IMR-90 (cell line): Measurements from ENCODE around the gene C7orf33. TPM values are rescaled to one million over a fixed set of nuclear protein-coding genes. Genes with fewer than 3 reads are reported as not detected.

ENCODE experiments used
- ATAC-seq: fragments of 200-7000 bp; cut with Tn5 transposase; 2 replicates; pipeline ENCODE4 v1.9.1; 2020; ENCODE audit warnings: low read depth, mild to moderate bottlenecking, moderate library complexity
- BruUV-seq: library from RNA; stranded (reverse); fragments of 400-500 nt; replicated peaks from 2 replicates; lab custom pipeline; 2021; lab: Mats Ljungman, UMichigan
- CTCF ChIA-PET: fragments of 300-600 bp; formaldehyde crosslinking; extraction: SDS; loops from one replicate; lab custom pipeline; 2021; ENCODE audit warnings: antibody characterized with exemption; lab: Yijun Ruan, JAX
- POLR2A ChIA-PET: fragments of 300-600 bp; sonication (Branson Sonifier 250); formaldehyde crosslinking; loops from one replicate; lab custom pipeline; 2022; ENCODE audit warnings: antibody characterized with exemption; ENCODE audit not compliant: unreplicated experiment; lab: Charles Lee
- DNase-seq: peaks from one replicate; pipeline ENCODE4 v3.0.0; 2013
- H2AFZ ChIP-seq: replicated peaks from 2 replicates; pipeline ENCODE3; 2013; ENCODE audit warnings: low read length, mild to moderate bottlenecking; ENCODE audit not compliant: poor library complexity
- H2AK5ac ChIP-seq: 2 replicates; pipeline ENCODE4 v1.6.1; 2013; ENCODE audit warnings: low read depth, low read length, inconsistent platforms
- H2AK9ac ChIP-seq: replicated peaks from 2 replicates; pipeline ENCODE3; 2013; ENCODE audit warnings: mild to moderate bottlenecking, low read depth, low read length, moderate library complexity; ENCODE audit not compliant: poor library complexity
- H2BK120ac ChIP-seq: 2 replicates; pipeline ENCODE4 v1.6.1; 2013; ENCODE audit warnings: low read depth, low read length, inconsistent platforms
- H2BK15ac ChIP-seq: 3 replicates; pipeline ENCODE4 v1.6.1; 2013; ENCODE audit warnings: low read depth, low read length, inconsistent platforms
- H2BK20ac ChIP-seq: 2 replicates; pipeline ENCODE4 v1.6.1; 2013; ENCODE audit warnings: low read depth, mild to moderate bottlenecking, inconsistent platforms, low read length, moderate library complexity
- H2BK5ac ChIP-seq: 2 replicates; pipeline ENCODE4 v1.6.1; 2013; ENCODE audit warnings: mild to moderate bottlenecking, low read depth, low read length, inconsistent platforms; ENCODE audit not compliant: poor library complexity, severe bottlenecking
- H3K14ac ChIP-seq: replicated peaks from 2 replicates; pipeline ENCODE4 v1.6.1; 2013; ENCODE audit warnings: low read depth, low read length, inconsistent platforms
- H3K18ac ChIP-seq: 2 replicates; pipeline ENCODE4 v1.6.1; 2013; ENCODE audit warnings: low read depth, low read length, control low read depth
- H3K23ac ChIP-seq: 2 replicates; pipeline ENCODE4 v1.6.1; 2013; ENCODE audit warnings: low read depth, low read length, inconsistent platforms
- H3K27ac ChIP-seq: 2 replicates; pipeline ENCODE4 v1.5.1; 2013; ENCODE audit warnings: mild to moderate bottlenecking, control low read depth, low read length; ENCODE audit not compliant: insufficient read depth
- H3K27me3 ChIP-seq: 2 replicates; pipeline ENCODE4 v1.6.1; 2013; ENCODE audit warnings: low read length; ENCODE audit not compliant: control insufficient read depth, insufficient read depth
- H3K36me3 ChIP-seq: 2 replicates; pipeline ENCODE4 v1.6.1; 2013; ENCODE audit warnings: low read length, mixed read lengths; ENCODE audit not compliant: control insufficient read depth, insufficient read depth
- H3K4ac ChIP-seq: 2 replicates; pipeline ENCODE4 v1.6.1; 2013; ENCODE audit warnings: low read depth, low read length, inconsistent platforms
- H3K4me1 ChIP-seq: 2 replicates; pipeline ENCODE4 v1.6.1; 2013; ENCODE audit warnings: low read length, mixed read lengths; ENCODE audit not compliant: control insufficient read depth, insufficient read depth
- H3K4me2 ChIP-seq: 2 replicates; pipeline ENCODE4 v1.6.1; 2013; ENCODE audit warnings: low read depth, mild to moderate bottlenecking, control low read depth, low read length, moderate library complexity
- H3K4me3 ChIP-seq: 2 replicates; pipeline ENCODE4 v1.5.1; 2013; ENCODE audit warnings: low read depth, mild to moderate bottlenecking, control low read depth, low read length, moderate library complexity; ENCODE audit not compliant: insufficient read depth
- H3K56ac ChIP-seq: 2 replicates; pipeline ENCODE4 v1.6.1; 2013; ENCODE audit warnings: low read length, inconsistent platforms; ENCODE audit not compliant: insufficient read depth; ENCODE audit errors: extremely low read depth
- H3K79me1 ChIP-seq, 2 experiments: 2 replicates each; pipeline ENCODE4 v1.6.1; 2013; ENCODE audit warnings: low read length in 2 of 2, inconsistent platforms in 1 of 2, low read depth in 1 of 2
- H3K9ac ChIP-seq: 2 replicates; pipeline ENCODE4 v1.6.1; 2013; ENCODE audit warnings: low read depth, low read length, control low read depth
- H3K9me1 ChIP-seq: 2 replicates; pipeline ENCODE4 v1.6.1; 2013; ENCODE audit warnings: low read length, inconsistent platforms; ENCODE audit not compliant: insufficient read depth
- H3K9me3 ChIP-seq: 2 replicates; pipeline ENCODE4 v1.6.1; 2013; ENCODE audit warnings: low read length; ENCODE audit not compliant: control insufficient read depth, insufficient read depth
- H4K20me1 ChIP-seq: 2 replicates; pipeline ENCODE4 v1.6.1; 2013; ENCODE audit warnings: low read length, inconsistent platforms; ENCODE audit not compliant: insufficient read depth
- H4K5ac ChIP-seq: 2 replicates; pipeline ENCODE4 v1.6.1; 2013; ENCODE audit warnings: mild to moderate bottlenecking, low read depth, low read length, control low read depth
- H4K8ac ChIP-seq, 2 experiments: 2 replicates each; pipeline ENCODE4 v1.6.1; 2013; ENCODE audit warnings: low read depth in 2 of 2, low read length in 2 of 2, control low read depth in 1 of 2, inconsistent platforms in 1 of 2
- H4K91ac ChIP-seq: 2 replicates; pipeline ENCODE4 v1.6.1; 2013; ENCODE audit warnings: low read depth, low read length, inconsistent platforms; ENCODE audit not compliant: insufficient read depth
- CEBPB ChIP-seq: IDR thresholded peaks from 2 replicates; pipeline ENCODE4 v1.6.1; 2012; ENCODE audit warnings: low read depth, low read length, improper control_type of control experiment
- CTCF ChIP-seq: conservative IDR thresholded peaks from 2 replicates; pipeline ENCODE4 v1.5.1; 2012; ENCODE audit warnings: mild to moderate bottlenecking, low read depth, low read length, improper control_type of control experiment
- ELK1 ChIP-seq: fragments of 150-350 bp; IDR thresholded peaks from 2 replicates; pipeline ENCODE4 v1.6.1; 2016; ENCODE audit warnings: low read depth, mild to moderate bottlenecking, low read length, moderate library complexity, borderline replicate concordance
- MAFK ChIP-seq: IDR thresholded peaks from 2 replicates; pipeline ENCODE4 v1.6.1; 2012; ENCODE audit warnings: low read depth, low read length, improper control_type of control experiment
- RFX5 ChIP-seq: IDR thresholded peaks from 2 replicates; pipeline ENCODE4 v1.8.0; 2012; ENCODE audit warnings: low read depth, mild to moderate bottlenecking, low read length, moderate library complexity
- WGBS, 2 experiments: methylation state at CpG; one replicate each; pipeline versions ENCODE4 v1.1.5 to v1.1.7; 2013; ENCODE audit warnings: missing lambda C conversion rate in 2 of 2; ENCODE audit not compliant: insufficient read length in 1 of 2; ENCODE audit errors: extremely low coverage in 2 of 2; 5-methylcytosine and 5-hydroxymethylcytosine counted together
- dilution Hi-C: fragments of 300-500 bp; cut with HindIII; formaldehyde crosslinking; loops from one replicate; pipeline ENCODE4 v1.14.3; 2018; ENCODE audit warnings: low sequenced_read_pairs; ENCODE audit not compliant: unreplicated experiment
- in situ Hi-C: fragments of 300-500 bp; cut with MboI; formaldehyde crosslinking; loops from 3 replicates; pipeline ENCODE4 v1.14.3; 2019; ENCODE audit warnings: low sequenced_read_pairs, inconsistent platforms, mixed read lengths
- intact Hi-C: fragments of 100-400 bp; cut with micrococcal nuclease; formaldehyde crosslinking; loops from 2 replicates; pipeline ENCODE4 v1.10.0; 2022
- polyA plus RNA-seq, 3 experiments: library from polyadenylated mRNA; depleted of rRNA; stranded (reverse); fragments of >200 nt; gene quantifications; 2 replicates each; pipeline ENCODE4 v1.2.3, GENCODE V29; 2012; ENCODE audit warnings: low replicate concordance in 1 of 3
- total RNA-seq: library from RNA; depleted of rRNA; stranded (reverse); fragments of >200 nt; gene quantifications from 2 replicates; pipeline ENCODE4 v1.2.3, GENCODE V29; 2012

Gene C7orf33
- total and polyA plus RNA-seq, 2 of the 4 experiments (the other 2 are of a cell fraction), result not detected

DNA sequence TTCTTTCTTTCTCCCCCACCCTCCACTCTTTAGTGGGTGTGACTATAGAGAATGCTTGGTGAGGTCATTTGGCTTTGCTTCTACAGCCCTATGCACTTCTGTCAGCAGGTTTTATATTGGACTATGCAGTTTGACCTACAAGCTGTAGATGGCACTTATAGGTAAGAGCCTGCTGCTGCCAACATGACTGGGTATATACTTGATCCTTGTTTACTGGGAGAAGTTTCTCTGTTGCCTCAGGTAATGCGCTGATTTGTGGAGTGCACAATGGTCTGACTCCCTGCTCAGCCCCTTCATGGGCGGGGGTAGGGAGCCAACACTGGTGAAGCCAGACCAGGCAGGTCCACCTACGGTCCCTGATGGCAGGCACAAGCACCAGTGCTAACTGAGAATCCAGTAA is 33.7 kb upstream of the C7orf33 start:
- no peak overlapping the region for H2AFZ ChIP-seq
- H3K27ac ChIP-seq, result no peak overlapping the region
- H4K5ac ChIP-seq, result no peak overlapping the region
- no TSS peak for BruUV-seq
- ChIA-PET CTCF (no interaction called here), POLR2A (no interaction called here)
- no peak overlapping the region for H4K8ac ChIP-seq
- no peaks in the 10 kb centered on the region for H3K79me1 ChIP-seq
- DNase-seq (no peak), ATAC-seq (no peak)
- WGBS, 2 experiments, result no CpG with 5 or more reads among the region's 3 CpGs
- H4K20me1 ChIP-seq, result no peaks in the 10 kb centered on the region
- no peaks in the 10 kb centered on the region for H3K27me3 ChIP-seq
- no peak overlapping the region for H4K91ac ChIP-seq
- no peak overlapping the region for H2AK5ac ChIP-seq
- no peak overlapping the region for H2BK15ac ChIP-seq
- dilution Hi-C loops (no loop called here), intact Hi-C loops (no loop called here), in situ Hi-C loops (no loop called here)
- H3K4me2 ChIP-seq, result no peak overlapping the region
- TF ChIP-seq RFX5, result no peak
- no peak for TF ChIP-seq ELK1
- no peak for TF ChIP-seq CTCF
- TF ChIP-seq CEBPB, result no peak
- no peak for TF ChIP-seq MAFK
- H2BK120ac ChIP-seq, result no peak overlapping the region
- H2AK9ac ChIP-seq, result no peak overlapping the region
- no peak overlapping the region for H3K14ac ChIP-seq
- H3K4me3 ChIP-seq, result no peak overlapping the region
- H2BK5ac ChIP-seq, result no peak overlapping the region
- H3K56ac ChIP-seq, result no peak overlapping the region
- H3K4ac ChIP-seq, result no peak overlapping the region
- H3K9me1 ChIP-seq, result no peaks in the 10 kb centered on the region
- no peak overlapping the region for H3K23ac ChIP-seq
- H3K18ac ChIP-seq, result no peak overlapping the region
- no peak overlapping the region for H2BK20ac ChIP-seq
- H3K9me3 ChIP-seq, result no peaks in the 10 kb centered on the region
- no peak overlapping the region for H3K9ac ChIP-seq
- H3K36me3 ChIP-seq, result no peaks in the 10 kb centered on the region
- no peaks in the 10 kb centered on the region for H3K4me1 ChIP-seq
